ENCODE data around the gene C16orf87.

DNA sequence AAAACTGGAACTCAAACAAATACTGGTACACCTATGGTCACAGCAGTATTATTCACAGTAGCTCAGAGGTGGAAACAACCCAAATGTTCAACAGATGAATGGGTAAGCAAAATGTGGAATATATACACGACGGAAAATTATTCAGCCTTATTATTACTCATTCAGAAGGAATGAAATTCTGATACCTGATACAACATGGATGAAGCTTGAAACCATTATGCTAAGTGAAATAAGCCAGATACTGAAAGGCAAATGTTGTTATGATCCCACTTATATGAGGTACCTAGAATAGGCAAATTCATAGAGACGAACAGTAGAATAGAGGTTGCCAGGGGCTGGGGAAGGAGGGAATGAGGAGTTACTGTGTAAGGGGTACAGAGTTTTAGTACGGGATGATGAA, 55.8 kb downstream of the C16orf87 start:
- TF ChIP-seq, protein P1, sequence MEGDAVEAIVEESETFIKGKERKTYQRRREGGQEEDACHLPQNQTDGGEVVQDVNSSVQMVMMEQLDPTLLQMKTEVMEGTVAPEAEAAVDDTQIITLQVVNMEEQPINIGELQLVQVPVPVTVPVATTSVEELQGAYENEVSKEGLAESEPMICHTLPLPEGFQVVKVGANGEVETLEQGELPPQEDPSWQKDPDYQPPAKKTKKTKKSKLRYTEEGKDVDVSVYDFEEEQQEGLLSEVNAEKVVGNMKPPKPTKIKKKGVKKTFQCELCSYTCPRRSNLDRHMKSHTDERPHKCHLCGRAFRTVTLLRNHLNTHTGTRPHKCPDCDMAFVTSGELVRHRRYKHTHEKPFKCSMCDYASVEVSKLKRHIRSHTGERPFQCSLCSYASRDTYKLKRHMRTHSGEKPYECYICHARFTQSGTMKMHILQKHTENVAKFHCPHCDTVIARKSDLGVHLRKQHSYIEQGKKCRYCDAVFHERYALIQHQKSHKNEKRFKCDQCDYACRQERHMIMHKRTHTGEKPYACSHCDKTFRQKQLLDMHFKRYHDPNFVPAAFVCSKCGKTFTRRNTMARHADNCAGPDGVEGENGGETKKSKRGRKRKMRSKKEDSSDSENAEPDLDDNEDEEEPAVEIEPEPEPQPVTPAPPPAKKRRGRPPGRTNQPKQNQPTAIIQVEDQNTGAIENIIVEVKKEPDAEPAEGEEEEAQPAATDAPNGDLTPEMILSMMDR (IDR thresholded peaks at IDR 0.05), result no peak
- no peak for TF ChIP-seq BHLHE40 (IDR thresholded peaks at IDR 0.05; ENCODE audit: low read depth, low read length)
- TF ChIP-seq, protein P2, sequence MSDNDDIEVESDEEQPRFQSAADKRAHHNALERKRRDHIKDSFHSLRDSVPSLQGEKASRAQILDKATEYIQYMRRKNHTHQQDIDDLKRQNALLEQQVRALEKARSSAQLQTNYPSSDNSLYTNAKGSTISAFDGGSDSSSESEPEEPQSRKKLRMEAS (IDR thresholded peaks at IDR 0.05), result no peak
- no peak for TF ChIP-seq RFX5 (IDR thresholded peaks at IDR 0.05)
- no peak for TF ChIP-seq NPAS2 (CRISPR knock-in tag; IDR thresholded peaks at IDR 0.05; ENCODE audit: borderline replicate concordance)
- TF ChIP-seq RARB (CRISPR knock-in tag; IDR thresholded peaks at IDR 0.05), result no peak
- no peak for TF ChIP-seq ZC3H11A (IDR thresholded peaks at IDR 0.05)
- TF ChIP-seq POLR2A (IDR thresholded peaks at IDR 0.05; ENCODE audit: low read length), result no peak
- no peak for TF ChIP-seq HOXA7 (CRISPR knock-in tag; IDR thresholded peaks at IDR 0.05)
